ENCODE results near the gene ADGRD1. TPM values are rescaled to one million over a fixed set of nuclear protein-coding genes. Genes with fewer than 3 reads are reported as not detected.
"Not testable (repeated sequence)": the region's sequence is repeated elsewhere in the genome, so short reads cannot be mapped to it uniquely, and the experiment has no call there.

ADGRD1 gene
- total RNA-seq, 1 experiment from 2014 or later: 0.21 TPM

- no peak for DNase-seq (ENCODE audit: low spot score)
Measured at GRCh38 chr12:131055596-131056233, 102.0 kb downstream of the ADGRD1 start.

- no peak for DNase-seq (ENCODE audit: low spot score)
Measured at GRCh38 chr12:131056626-131057025, 102.9 kb downstream of the ADGRD1 start.

- DNase-seq (ENCODE audit: low spot score): no peak
Measured at GRCh38 chr12:131057211-131057721, 103.6 kb downstream of the ADGRD1 start.

GRCh38 chr12:131057722-131058515 is 104.2 kb downstream of the ADGRD1 start:
- DNase-seq (ENCODE audit: low spot score): no peak

- DNase-seq (ENCODE audit: low spot score): no peak
Measured at GRCh38 chr12:131058700-131059099, 105.0 kb downstream of the ADGRD1 start.

- no peak for DNase-seq (ENCODE audit: low spot score)
Measured at GRCh38 chr12:131060011-131060703, 106.5 kb downstream of the ADGRD1 start.

GRCh38 chr12:131061041-131061806 is 107.5 kb downstream of the ADGRD1 start:
- DNase-seq (ENCODE audit: low spot score): no peak

- DNase-seq (ENCODE audit: low spot score): no peak
Measured at GRCh38 chr12:131063413-131063812, 109.7 kb downstream of the ADGRD1 start.

- no peak for DNase-seq (ENCODE audit: low spot score)
Measured at GRCh38 chr12:131063960-131064359, 110.3 kb downstream of the ADGRD1 start.

- no peak for DNase-seq (ENCODE audit: low spot score)
Measured at GRCh38 chr12:131065279-131065678, 111.6 kb downstream of the ADGRD1 start.

- no peak for DNase-seq (ENCODE audit: low spot score)
Measured at GRCh38 chr12:131065801-131066200, 112.1 kb downstream of the ADGRD1 start.

GRCh38 chr12:131066207-131066885 is 112.6 kb downstream of the ADGRD1 start:
- no peak for DNase-seq (ENCODE audit: low spot score)

- no peak for DNase-seq (ENCODE audit: low spot score)
Measured at GRCh38 chr12:131066886-131067490, 113.3 kb downstream of the ADGRD1 start.

- DNase-seq (ENCODE audit: low spot score): no peak
Measured at GRCh38 chr12:131067981-131068851, 114.5 kb downstream of the ADGRD1 start.

GRCh38 chr12:131068926-131069720 is 115.4 kb downstream of the ADGRD1 start:
- DNase-seq (ENCODE audit: low spot score): not testable (repeated sequence)

GRCh38 chr12:131070136-131070535 is 116.4 kb downstream of the ADGRD1 start:
- not testable (repeated sequence) for DNase-seq (ENCODE audit: low spot score)

- DNase-seq (ENCODE audit: low spot score): not testable (repeated sequence)
Measured at GRCh38 chr12:131070668-131071067, 117.0 kb downstream of the ADGRD1 start.

- not testable (repeated sequence) for DNase-seq (ENCODE audit: low spot score)
Measured at GRCh38 chr12:131071234-131071820, 117.6 kb downstream of the ADGRD1 start.
